ENCODE results near the gene SPART. TPM values are rescaled to one million over a fixed set of nuclear protein-coding genes. Genes with fewer than 3 reads are reported as not detected.

Gene SPART
- total RNA-seq, 1 experiment from 2014 or later, result 23.3 TPM

DNA sequence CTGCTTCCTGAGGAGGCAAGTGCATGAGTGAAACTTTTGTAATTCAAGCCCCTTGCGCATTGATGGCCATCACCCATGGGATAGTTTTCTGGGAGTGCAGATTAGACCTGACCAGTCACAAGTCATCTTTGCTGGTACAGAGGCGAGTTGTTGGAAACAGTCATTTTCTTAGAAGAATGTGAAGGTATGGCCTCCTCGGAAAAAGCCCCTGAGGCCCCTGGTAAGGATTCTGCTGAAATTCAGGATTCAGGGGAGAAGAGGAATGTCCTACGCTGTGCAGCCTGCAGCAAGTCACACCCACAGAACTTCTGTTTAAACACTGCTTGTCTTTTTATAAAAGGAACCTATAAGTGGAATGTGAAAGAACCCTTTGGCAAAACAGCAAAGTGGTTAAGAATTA lies 11.0 kb upstream of the SPART start:
- Histone ChIP-seq H2AFZ (ENCODE audit: low read length) (no peak overlapping the region), H4K20me1 (ENCODE audit: low read length) (no peaks in the 10 kb centered on the region), H3K9me3 (ENCODE audit: low read length) (no peaks in the 10 kb centered on the region), H3K9me2 (replicated peaks; ENCODE audit: low read length) (no peaks in the 10 kb centered on the region), H3K4me2 (ENCODE audit: low read length) (no peak overlapping the region), H3K9ac (ENCODE audit: low read length) (no peak overlapping the region), H3K27ac (ENCODE audit: low read length) (no peak overlapping the region), H3K36me3 (ENCODE audit: low read depth, low read length) (no peaks in the 10 kb centered on the region), H3F3A (ENCODE audit: low read length, unreplicated experiment) (no peaks in the 10 kb centered on the region), H3K79me2 (ENCODE audit: low read length) (no peaks in the 10 kb centered on the region), H3K27me3 (ENCODE audit: low read length) (no peaks in the 10 kb centered on the region), H3K4me1 (ENCODE audit: insufficient read depth, low read length) (no peaks in the 10 kb centered on the region), H3K4me3 (ENCODE audit: low read length) (no peak overlapping the region)
- intact Hi-C loops (cut with micrococcal nuclease), result no loop called here
- ChIA-PET CTCF (no interaction called here), POLR2A (ENCODE audit: unreplicated experiment) (no interaction called here)
- no peak for TF ChIP-seq EZH2 (IDR thresholded peaks at IDR 0.05; ENCODE audit: low read length, unreplicated experiment)
- TF ChIP-seq, protein P1, sequence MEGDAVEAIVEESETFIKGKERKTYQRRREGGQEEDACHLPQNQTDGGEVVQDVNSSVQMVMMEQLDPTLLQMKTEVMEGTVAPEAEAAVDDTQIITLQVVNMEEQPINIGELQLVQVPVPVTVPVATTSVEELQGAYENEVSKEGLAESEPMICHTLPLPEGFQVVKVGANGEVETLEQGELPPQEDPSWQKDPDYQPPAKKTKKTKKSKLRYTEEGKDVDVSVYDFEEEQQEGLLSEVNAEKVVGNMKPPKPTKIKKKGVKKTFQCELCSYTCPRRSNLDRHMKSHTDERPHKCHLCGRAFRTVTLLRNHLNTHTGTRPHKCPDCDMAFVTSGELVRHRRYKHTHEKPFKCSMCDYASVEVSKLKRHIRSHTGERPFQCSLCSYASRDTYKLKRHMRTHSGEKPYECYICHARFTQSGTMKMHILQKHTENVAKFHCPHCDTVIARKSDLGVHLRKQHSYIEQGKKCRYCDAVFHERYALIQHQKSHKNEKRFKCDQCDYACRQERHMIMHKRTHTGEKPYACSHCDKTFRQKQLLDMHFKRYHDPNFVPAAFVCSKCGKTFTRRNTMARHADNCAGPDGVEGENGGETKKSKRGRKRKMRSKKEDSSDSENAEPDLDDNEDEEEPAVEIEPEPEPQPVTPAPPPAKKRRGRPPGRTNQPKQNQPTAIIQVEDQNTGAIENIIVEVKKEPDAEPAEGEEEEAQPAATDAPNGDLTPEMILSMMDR (conservative IDR thresholded peaks at IDR 0.05; ENCODE audit: low read depth, low read length), result no peak
- TF ChIP-seq EZH2phosphoT487 (IDR thresholded peaks at IDR 0.05; ENCODE audit: borderline replicate concordance, low read length), result no peak
- DNase-seq (no peak), ATAC-seq (no peak)
- no TSS peak for BruUV-seq (replicated peaks)

DNA sequence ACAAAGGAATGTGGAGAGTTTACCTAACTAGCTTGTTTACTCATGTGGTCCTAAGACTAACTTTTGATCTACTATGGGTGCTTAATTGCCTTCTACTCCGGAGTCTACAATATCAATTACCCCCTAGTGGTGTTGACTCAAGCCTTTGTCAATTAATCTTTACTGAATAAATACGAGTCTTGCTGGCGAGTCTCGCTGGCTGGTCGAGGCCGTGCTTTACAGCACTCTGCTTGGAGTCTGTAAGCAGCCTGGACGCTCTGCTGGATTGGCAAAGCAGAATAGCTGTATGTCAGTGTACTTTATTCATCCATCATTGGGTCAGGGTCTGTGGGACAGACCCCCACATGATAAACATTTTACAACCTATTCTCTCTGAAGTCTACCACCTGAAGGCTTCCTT lies 9.9 kb upstream of the SPART start:
- Histone ChIP-seq H3K36me3 (ENCODE audit: low read depth, low read length) (no peaks in the 10 kb centered on the region), H3K4me1 (ENCODE audit: insufficient read depth, low read length) (no peaks in the 10 kb centered on the region), H4K20me1 (ENCODE audit: low read length) (no peaks in the 10 kb centered on the region), H2AFZ (ENCODE audit: low read length) (no peak overlapping the region), H3K9ac (ENCODE audit: low read length) (no peak overlapping the region), H3K9me2 (replicated peaks; ENCODE audit: low read length) (no peaks in the 10 kb centered on the region), H3K79me2 (ENCODE audit: low read length) (no peaks in the 10 kb centered on the region), H3K27me3 (ENCODE audit: low read length) (no peaks in the 10 kb centered on the region), H3F3A (ENCODE audit: low read length, unreplicated experiment) (no peaks in the 10 kb centered on the region), H3K4me3 (ENCODE audit: low read length) (no peak overlapping the region), H3K9me3 (ENCODE audit: low read length) (no peaks in the 10 kb centered on the region), H3K4me2 (ENCODE audit: low read length) (no peak overlapping the region), H3K27ac (ENCODE audit: low read length) (no peak overlapping the region)
- ATAC-seq, result no peak
- BruUV-seq (replicated peaks), result no TSS peak
- TF ChIP-seq, protein P1 (conservative IDR thresholded peaks at IDR 0.05; ENCODE audit: low read depth, low read length), result no peak
- TF ChIP-seq EZH2 (IDR thresholded peaks at IDR 0.05; ENCODE audit: low read length, unreplicated experiment), result no peak
- no peak for TF ChIP-seq EZH2phosphoT487 (IDR thresholded peaks at IDR 0.05; ENCODE audit: borderline replicate concordance, low read length)
- intact Hi-C loops (cut with micrococcal nuclease), result no loop called here
- ChIA-PET POLR2A (ENCODE audit: unreplicated experiment) (no interaction called here), CTCF (no interaction called here)
- DNase-seq, result no peak

DNA sequence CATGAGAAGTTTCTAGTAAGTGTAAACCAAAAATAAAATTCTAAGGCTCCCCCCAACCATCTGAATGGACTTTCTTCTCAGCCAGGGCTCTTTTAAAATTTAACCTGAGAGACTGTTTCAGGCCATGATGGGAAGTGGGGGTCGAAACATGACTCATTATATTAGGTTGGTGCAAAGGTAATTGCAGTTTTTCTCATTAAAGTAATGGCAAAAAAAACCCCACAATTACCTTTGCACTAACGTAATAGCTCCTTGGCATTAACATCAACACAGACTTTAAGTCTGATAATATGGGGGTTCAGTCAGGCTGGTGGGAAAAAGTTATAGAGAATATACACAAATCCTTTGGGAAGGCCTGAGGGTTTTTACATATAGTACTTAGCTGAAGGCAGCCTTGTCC lies 9.4 kb upstream of the SPART start:
- H3K79me2 ChIP-seq (ENCODE audit: low read length), result no peaks in the 10 kb centered on the region
- H3K9me2 ChIP-seq (replicated peaks; ENCODE audit: low read length), result no peaks in the 10 kb centered on the region
- H3K9me3 ChIP-seq (ENCODE audit: low read length), result no peaks in the 10 kb centered on the region
- ATAC-seq (no peak), DNase-seq (no peak)
- TF ChIP-seq, protein P1 (conservative IDR thresholded peaks at IDR 0.05; ENCODE audit: low read depth, low read length), result no peak
- TF ChIP-seq EZH2phosphoT487 (IDR thresholded peaks at IDR 0.05; ENCODE audit: borderline replicate concordance, low read length), result no peak
- no peak for TF ChIP-seq EZH2 (IDR thresholded peaks at IDR 0.05; ENCODE audit: low read length, unreplicated experiment)
- H3K36me3 ChIP-seq (ENCODE audit: low read depth, low read length), result no peaks in the 10 kb centered on the region
- H3K27me3 ChIP-seq (ENCODE audit: low read length), result no peaks in the 10 kb centered on the region
- H3K4me1 ChIP-seq (ENCODE audit: insufficient read depth, low read length), result no peaks in the 10 kb centered on the region
- CTCF ChIA-PET, result no interaction called here
- H3K9ac ChIP-seq (ENCODE audit: low read length), result no peak overlapping the region
- intact Hi-C loops (cut with micrococcal nuclease), result no loop called here
- no peak overlapping the region for H2AFZ ChIP-seq (ENCODE audit: low read length)
- BruUV-seq (replicated peaks), result no TSS peak
- no peak overlapping the region for H3K4me2 ChIP-seq (ENCODE audit: low read length)
- H3F3A ChIP-seq (ENCODE audit: low read length, unreplicated experiment), result no peaks in the 10 kb centered on the region
- POLR2A ChIA-PET (ENCODE audit: unreplicated experiment), result no interaction called here
- no peak overlapping the region for H3K27ac ChIP-seq (ENCODE audit: low read length)
- no peaks in the 10 kb centered on the region for H4K20me1 ChIP-seq (ENCODE audit: low read length)
- H3K4me3 ChIP-seq (ENCODE audit: low read length), result no peak overlapping the region

Data from PC-3 (cell line).